NCI-H2171 treated with DMSO at 0.1 percent for 48 hours (cell line): Measurements from ENCODE around the gene ROR2.

Experiments used
- DNase-seq: peaks from one replicate; lab custom pipeline; 2025; lab: John Stamatoyannopoulos, UW

The ROR2 gene

GRCh38 chr9:91900055-91900796 lies 49.8 kb downstream of the ROR2 start:
- no peak for DNase-seq

- DNase-seq: no peak
Measured at GRCh38 chr9:91899594-91899993, 50.4 kb downstream of the ROR2 start.

GRCh38 chr9:91899219-91899563 lies 50.8 kb downstream of the ROR2 start:
- no peak for DNase-seq

GRCh38 chr9:91898451-91899218 lies 51.4 kb downstream of the ROR2 start:
- DNase-seq: peak; percentile 13

- DNase-seq: no peak
Measured at GRCh38 chr9:91897201-91897600, 52.8 kb downstream of the ROR2 start.

- DNase-seq: no peak
Measured at GRCh38 chr9:91896513-91897121, 53.4 kb downstream of the ROR2 start.

GRCh38 chr9:91896097-91896496 lies 53.9 kb downstream of the ROR2 start:
- DNase-seq: no peak

GRCh38 chr9:91894536-91894935 lies 55.5 kb downstream of the ROR2 start:
- DNase-seq: no peak

- DNase-seq: no peak
Measured at GRCh38 chr9:91894023-91894422, 56.0 kb downstream of the ROR2 start.

- no peak for DNase-seq
Measured at GRCh38 chr9:91891915-91892314, 58.1 kb downstream of the ROR2 start.

GRCh38 chr9:91890662-91891061 lies 59.4 kb downstream of the ROR2 start:
- no peak for DNase-seq

- no peak for DNase-seq
Measured at GRCh38 chr9:91889161-91889911, 60.7 kb downstream of the ROR2 start.

- no peak for DNase-seq
Measured at GRCh38 chr9:91886414-91887076, 63.5 kb downstream of the ROR2 start.

- no peak for DNase-seq
Measured at GRCh38 chr9:91885746-91886413, 64.1 kb downstream of the ROR2 start.

- no peak for DNase-seq
Measured at GRCh38 chr9:91884696-91885687, 65.0 kb downstream of the ROR2 start.

- no peak for DNase-seq
Measured at GRCh38 chr9:91884153-91884552, 65.9 kb downstream of the ROR2 start.

GRCh38 chr9:91883503-91883902 lies 66.5 kb downstream of the ROR2 start:
- no peak for DNase-seq

- DNase-seq: peak; percentile 86
Measured at GRCh38 chr9:91882627-91883026, 67.4 kb downstream of the ROR2 start.

- no peak for DNase-seq
Measured at GRCh38 chr9:91880378-91880972, 69.6 kb downstream of the ROR2 start.

GRCh38 chr9:91879231-91879630 lies 70.8 kb downstream of the ROR2 start:
- DNase-seq: no peak
